ENCODE measurements around the gene RNF115. TPM values are rescaled to one million over a fixed set of nuclear protein-coding genes. Genes with fewer than 3 reads are reported as not detected.
"Not testable (repeated sequence)": the region's sequence is repeated elsewhere in the genome, so short reads cannot be mapped to it uniquely, and the experiment has no call there.

Gene RNF115
- total RNA-seq, 2 experiments from 2014 or later = 14.6 to 18.0 TPM

- CTCF ChIA-PET = no interaction called here
- Mint-ChIP-seq H3K4me3 (no peak overlapping the region), H3K4me1 (peaks cover 27% of the 10 kb centered on the region), H3K27me3 (no peaks in the 10 kb centered on the region), H3K36me3 (peaks cover 30% of the 10 kb centered on the region), H3K27ac (no peak overlapping the region), H3K9me3 (ENCODE audit: low read depth) (no peaks in the 10 kb centered on the region)
- DNase-seq (no peak), ATAC-seq (no peak)
These were observed 39.5 kb downstream of the RNF115 start for GRCh38 chr1:145784409-145784808.

- Mint-ChIP-seq H3K36me3 (peaks cover 21% of the 10 kb centered on the region), H3K4me1 (peaks cover 25% of the 10 kb centered on the region), H3K27ac (no peak overlapping the region), H3K4me3 (no peak overlapping the region), H3K9me3 (ENCODE audit: low read depth) (no peaks in the 10 kb centered on the region), H3K27me3 (no peaks in the 10 kb centered on the region)
- CTCF ChIA-PET = interaction anchor here (1.3 kb wide), 1 partner anchor 9 kb away, joined by 4 read pairs; no protein-coding TSS in a partner anchor
- DNase-seq = no peak
- ATAC-seq = no peak
These were observed 41.4 kb downstream of the RNF115 start for GRCh38 chr1:145782272-145783099.

- H3K4me3 Mint-ChIP-seq = no peak overlapping the region
- DNase-seq (no peak), ATAC-seq (no peak)
- H3K27ac Mint-ChIP-seq = no peak overlapping the region
- H3K4me1 Mint-ChIP-seq = peaks cover 17% of the 10 kb centered on the region
- CTCF ChIA-PET = no interaction called here
- H3K36me3 Mint-ChIP-seq = peaks cover 18% of the 10 kb centered on the region
- H3K9me3 Mint-ChIP-seq (ENCODE audit: low read depth) = no peaks in the 10 kb centered on the region
- H3K27me3 Mint-ChIP-seq = no peaks in the 10 kb centered on the region
These were observed 45.8 kb downstream of the RNF115 start for GRCh38 chr1:145778146-145778540.

- Mint-ChIP-seq H3K27ac (no peak overlapping the region), H3K9me3 (ENCODE audit: low read depth) (no peaks in the 10 kb centered on the region), H3K4me1 (peaks cover 20% of the 10 kb centered on the region), H3K27me3 (no peaks in the 10 kb centered on the region), H3K4me3 (no peak overlapping the region), H3K36me3 (peaks cover 22% of the 10 kb centered on the region)
- ATAC-seq = no peak
- no peak for DNase-seq
- CTCF ChIA-PET = interaction anchor here (1.0 kb wide), 1 partner anchor 68 kb away, joined by 5 read pairs; the partner anchor contains the start of gene NUDT17
These were observed 46.3 kb downstream of the RNF115 start for GRCh38 chr1:145777357-145778145.

GRCh38 chr1:145773423-145773822 lies 50.5 kb downstream of the RNF115 start:
- H3K27me3 Mint-ChIP-seq = no peaks in the 10 kb centered on the region
- CTCF ChIA-PET = interaction anchor here (0.6 to 1.3 kb wide), 4 partner anchors 9 to 73 kb away, joined by 3 to 4 read pairs (median 3); no protein-coding TSS in a partner anchor
- DNase-seq (no peak), ATAC-seq (peak; percentile 20)
- no peaks in the 10 kb centered on the region for H3K9me3 Mint-ChIP-seq (ENCODE audit: low read depth)
- H3K36me3 Mint-ChIP-seq = peaks cover 35% of the 10 kb centered on the region
- no peak overlapping the region for H3K4me3 Mint-ChIP-seq
- H3K27ac Mint-ChIP-seq = peak overlapping the region; percentile 73
- H3K4me1 Mint-ChIP-seq = peaks cover 21% of the 10 kb centered on the region

GRCh38 chr1:145771056-145771455 lies 52.8 kb downstream of the RNF115 start:
- H3K27ac Mint-ChIP-seq = no peak overlapping the region
- H3K9me3 Mint-ChIP-seq (ENCODE audit: low read depth) = no peaks in the 10 kb centered on the region
- H3K4me1 Mint-ChIP-seq = peaks cover 21% of the 10 kb centered on the region
- peaks cover 40% of the 10 kb centered on the region for H3K36me3 Mint-ChIP-seq
- CTCF ChIA-PET = no interaction called here
- ATAC-seq (no peak), DNase-seq (no peak)
- H3K27me3 Mint-ChIP-seq = no peaks in the 10 kb centered on the region
- no peak overlapping the region for H3K4me3 Mint-ChIP-seq

- DNase-seq; H3K27ac Mint-ChIP-seq; H3K9me3 Mint-ChIP-seq (ENCODE audit: low read depth); H3K27me3 Mint-ChIP-seq; H3K4me3 Mint-ChIP-seq; H3K4me1 Mint-ChIP-seq; ATAC-seq; CTCF ChIA-PET: not testable (repeated sequence)
- peaks cover 39% of the 10 kb centered on the region for H3K36me3 Mint-ChIP-seq
These were observed 55.9 kb downstream of the RNF115 start for GRCh38 chr1:145768004-145768403.

- H3K27me3 Mint-ChIP-seq; H3K27ac Mint-ChIP-seq; DNase-seq; ATAC-seq; H3K4me1 Mint-ChIP-seq; H3K9me3 Mint-ChIP-seq (ENCODE audit: low read depth); H3K4me3 Mint-ChIP-seq; CTCF ChIA-PET: not testable (repeated sequence)
- peaks cover 38% of the 10 kb centered on the region for H3K36me3 Mint-ChIP-seq
These were observed 57.0 kb downstream of the RNF115 start for GRCh38 chr1:145766926-145767325.

GRCh38 chr1:145765585-145766360 lies 58.1 kb downstream of the RNF115 start:
- H3K27me3 Mint-ChIP-seq; H3K27ac Mint-ChIP-seq; H3K4me3 Mint-ChIP-seq; DNase-seq; CTCF ChIA-PET; ATAC-seq; H3K4me1 Mint-ChIP-seq; H3K9me3 Mint-ChIP-seq (ENCODE audit: low read depth): not testable (repeated sequence)
- peaks cover 38% of the 10 kb centered on the region for H3K36me3 Mint-ChIP-seq

GRCh38 chr1:145765127-145765526 lies 58.8 kb downstream of the RNF115 start:
- H3K4me1 Mint-ChIP-seq; H3K27ac Mint-ChIP-seq; DNase-seq; CTCF ChIA-PET; H3K4me3 Mint-ChIP-seq; H3K9me3 Mint-ChIP-seq (ENCODE audit: low read depth); ATAC-seq; H3K27me3 Mint-ChIP-seq: not testable (repeated sequence)
- peaks cover 43% of the 10 kb centered on the region for H3K36me3 Mint-ChIP-seq

- H3K4me1 Mint-ChIP-seq; CTCF ChIA-PET; H3K4me3 Mint-ChIP-seq; H3K9me3 Mint-ChIP-seq (ENCODE audit: low read depth); DNase-seq; H3K27me3 Mint-ChIP-seq; ATAC-seq; H3K27ac Mint-ChIP-seq: not testable (repeated sequence)
- peaks cover 47% of the 10 kb centered on the region for H3K36me3 Mint-ChIP-seq
These were observed 59.5 kb downstream of the RNF115 start for GRCh38 chr1:145764231-145764940.

- H3K4me3 Mint-ChIP-seq; CTCF ChIA-PET; H3K27ac Mint-ChIP-seq; H3K9me3 Mint-ChIP-seq (ENCODE audit: low read depth); H3K4me1 Mint-ChIP-seq; DNase-seq; ATAC-seq; H3K27me3 Mint-ChIP-seq: not testable (repeated sequence)
- peaks cover 45% of the 10 kb centered on the region for H3K36me3 Mint-ChIP-seq
These were observed 61.9 kb downstream of the RNF115 start for GRCh38 chr1:145762001-145762400.

GRCh38 chr1:145761498-145761897 lies 62.4 kb downstream of the RNF115 start:
- H3K27me3 Mint-ChIP-seq; H3K4me1 Mint-ChIP-seq; H3K9me3 Mint-ChIP-seq (ENCODE audit: low read depth); H3K27ac Mint-ChIP-seq; DNase-seq; H3K4me3 Mint-ChIP-seq; CTCF ChIA-PET; ATAC-seq: not testable (repeated sequence)
- H3K36me3 Mint-ChIP-seq = peaks cover 45% of the 10 kb centered on the region
